ENCODE data around the gene PTPRF.

Gene PTPRF

DNA sequence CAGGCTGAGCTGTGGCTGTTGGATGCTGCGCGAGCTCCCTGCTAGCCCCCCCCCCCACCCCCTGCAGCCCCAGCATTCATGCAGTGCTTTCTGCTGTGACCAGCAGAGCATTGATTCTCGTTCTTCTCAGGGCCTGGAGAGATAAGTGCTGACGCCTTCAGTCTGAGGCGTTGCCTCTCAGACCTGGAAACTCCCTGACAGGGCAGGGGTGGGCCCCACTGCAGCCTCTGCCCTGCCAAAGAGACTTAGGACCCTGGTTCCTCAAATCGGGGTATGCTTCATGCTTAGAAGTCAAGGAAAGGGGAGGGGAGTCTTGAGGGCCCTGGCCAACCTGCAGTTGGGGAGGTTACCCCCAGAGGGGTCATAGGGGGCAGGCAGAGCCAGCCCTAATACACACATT, 38.5 kb downstream of the PTPRF start:
- TF ChIP-seq, protein P1, sequence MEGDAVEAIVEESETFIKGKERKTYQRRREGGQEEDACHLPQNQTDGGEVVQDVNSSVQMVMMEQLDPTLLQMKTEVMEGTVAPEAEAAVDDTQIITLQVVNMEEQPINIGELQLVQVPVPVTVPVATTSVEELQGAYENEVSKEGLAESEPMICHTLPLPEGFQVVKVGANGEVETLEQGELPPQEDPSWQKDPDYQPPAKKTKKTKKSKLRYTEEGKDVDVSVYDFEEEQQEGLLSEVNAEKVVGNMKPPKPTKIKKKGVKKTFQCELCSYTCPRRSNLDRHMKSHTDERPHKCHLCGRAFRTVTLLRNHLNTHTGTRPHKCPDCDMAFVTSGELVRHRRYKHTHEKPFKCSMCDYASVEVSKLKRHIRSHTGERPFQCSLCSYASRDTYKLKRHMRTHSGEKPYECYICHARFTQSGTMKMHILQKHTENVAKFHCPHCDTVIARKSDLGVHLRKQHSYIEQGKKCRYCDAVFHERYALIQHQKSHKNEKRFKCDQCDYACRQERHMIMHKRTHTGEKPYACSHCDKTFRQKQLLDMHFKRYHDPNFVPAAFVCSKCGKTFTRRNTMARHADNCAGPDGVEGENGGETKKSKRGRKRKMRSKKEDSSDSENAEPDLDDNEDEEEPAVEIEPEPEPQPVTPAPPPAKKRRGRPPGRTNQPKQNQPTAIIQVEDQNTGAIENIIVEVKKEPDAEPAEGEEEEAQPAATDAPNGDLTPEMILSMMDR (IDR thresholded peaks at IDR 0.05), result no peak
- no peak overlapping the region for H3K27ac ChIP-seq
- no peak for DNase-seq (ENCODE audit: low spot score)
- no peak overlapping the region for H3K4me3 ChIP-seq

DNA sequence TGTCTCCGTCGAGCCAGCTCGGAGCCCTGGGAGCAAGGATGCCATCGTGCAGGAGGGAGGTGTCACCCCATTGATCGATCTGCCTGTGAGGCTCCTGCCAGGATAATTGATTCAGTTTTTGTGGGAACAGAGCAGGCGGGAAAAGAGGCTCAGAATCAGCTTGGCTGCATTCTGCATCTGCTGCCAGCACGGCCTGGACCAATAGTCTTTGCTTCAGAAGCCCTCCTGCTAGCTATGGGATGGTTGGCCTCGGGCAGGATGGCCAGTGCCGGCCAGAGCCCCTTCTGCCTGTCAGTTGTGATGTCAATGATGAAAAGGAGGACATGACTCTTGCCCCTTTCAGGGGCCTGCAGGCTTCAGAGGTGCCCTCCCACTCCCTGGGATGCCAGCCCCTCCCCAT, 39.6 kb downstream of the PTPRF start:
- no peak for DNase-seq (ENCODE audit: low spot score)
- TF ChIP-seq, protein P1 (IDR thresholded peaks at IDR 0.05), result no peak
- Histone ChIP-seq H3K4me3 (no peak overlapping the region), H3K27ac (no peak overlapping the region)

DNA sequence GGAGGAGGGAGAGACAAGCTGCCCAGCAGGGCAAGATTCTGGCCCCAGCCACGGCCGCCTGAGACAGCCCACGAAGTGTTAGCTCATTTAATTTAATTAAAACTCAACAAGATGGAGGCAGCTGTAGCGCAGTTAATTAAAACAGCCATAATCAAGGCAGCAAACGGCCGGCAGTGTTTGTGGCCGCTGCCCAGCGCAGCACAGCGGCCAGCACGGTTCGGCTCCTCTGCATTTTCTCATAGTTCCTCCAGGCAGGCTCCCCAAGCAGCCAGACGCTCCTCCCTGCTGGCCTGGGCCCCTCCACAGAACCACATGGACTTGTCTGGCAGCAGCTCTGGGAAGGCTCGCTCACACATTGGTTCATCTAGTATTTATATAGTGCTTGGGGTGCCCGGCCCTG, 40.0 kb downstream of the PTPRF start:
- DNase-seq (ENCODE audit: low spot score), result no peak

DNA sequence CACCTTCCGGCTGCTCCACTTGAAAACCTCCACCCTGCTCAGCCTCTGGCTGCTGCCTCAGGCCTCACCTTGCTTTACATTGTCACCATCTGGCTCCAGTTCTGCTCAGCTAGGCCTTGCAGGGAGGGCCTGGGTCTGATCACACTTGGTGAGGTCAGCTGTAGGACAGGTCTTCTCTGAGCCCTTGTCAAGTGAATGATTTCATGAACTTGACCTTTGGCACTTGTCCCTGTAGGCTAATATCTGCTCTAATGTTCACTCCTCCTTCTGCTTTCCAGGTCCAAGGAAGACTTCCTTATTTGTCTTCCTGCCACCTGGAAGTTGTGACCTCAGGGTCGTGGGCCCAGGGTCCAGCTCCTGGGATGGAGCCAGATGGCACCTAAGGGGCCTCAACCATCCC, 41.4 kb downstream of the PTPRF start:
- H3K27ac ChIP-seq, result no peak overlapping the region
- no peak for DNase-seq (ENCODE audit: low spot score)
- no peak overlapping the region for H3K4me3 ChIP-seq
- TF ChIP-seq, protein P1 (IDR thresholded peaks at IDR 0.05), result no peak

More for the DNA sequence above, 40.0 kb downstream of the PTPRF start:
- H3K27ac ChIP-seq, result no peak overlapping the region
- TF ChIP-seq, protein P1 (IDR thresholded peaks at IDR 0.05), result no peak
- H3K4me3 ChIP-seq, result no peak overlapping the region

DNA sequence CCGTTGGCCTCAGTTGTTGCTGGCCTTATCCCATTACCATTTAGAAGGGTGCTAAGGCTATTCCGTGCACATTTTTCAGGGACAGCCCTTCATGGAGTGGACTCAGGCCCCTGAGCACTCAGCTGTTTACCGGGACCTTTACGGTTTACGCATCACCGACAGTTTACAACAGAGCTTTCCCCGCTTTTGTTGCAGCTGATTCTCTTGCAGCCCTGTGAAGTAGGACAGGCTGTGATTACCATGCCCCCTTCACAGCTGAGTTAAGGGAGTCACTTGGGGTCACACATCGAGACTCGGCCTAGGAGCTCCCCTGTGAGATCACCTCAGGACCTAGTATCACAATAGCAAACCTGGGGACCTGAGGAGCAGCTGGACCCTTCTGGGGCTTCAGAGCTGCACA, 41.9 kb downstream of the PTPRF start:
- no peak overlapping the region for H3K4me3 ChIP-seq
- no peak overlapping the region for H3K27ac ChIP-seq
- no peak for DNase-seq (ENCODE audit: low spot score)
- TF ChIP-seq, protein P1 (IDR thresholded peaks at IDR 0.05), result no peak

DNA sequence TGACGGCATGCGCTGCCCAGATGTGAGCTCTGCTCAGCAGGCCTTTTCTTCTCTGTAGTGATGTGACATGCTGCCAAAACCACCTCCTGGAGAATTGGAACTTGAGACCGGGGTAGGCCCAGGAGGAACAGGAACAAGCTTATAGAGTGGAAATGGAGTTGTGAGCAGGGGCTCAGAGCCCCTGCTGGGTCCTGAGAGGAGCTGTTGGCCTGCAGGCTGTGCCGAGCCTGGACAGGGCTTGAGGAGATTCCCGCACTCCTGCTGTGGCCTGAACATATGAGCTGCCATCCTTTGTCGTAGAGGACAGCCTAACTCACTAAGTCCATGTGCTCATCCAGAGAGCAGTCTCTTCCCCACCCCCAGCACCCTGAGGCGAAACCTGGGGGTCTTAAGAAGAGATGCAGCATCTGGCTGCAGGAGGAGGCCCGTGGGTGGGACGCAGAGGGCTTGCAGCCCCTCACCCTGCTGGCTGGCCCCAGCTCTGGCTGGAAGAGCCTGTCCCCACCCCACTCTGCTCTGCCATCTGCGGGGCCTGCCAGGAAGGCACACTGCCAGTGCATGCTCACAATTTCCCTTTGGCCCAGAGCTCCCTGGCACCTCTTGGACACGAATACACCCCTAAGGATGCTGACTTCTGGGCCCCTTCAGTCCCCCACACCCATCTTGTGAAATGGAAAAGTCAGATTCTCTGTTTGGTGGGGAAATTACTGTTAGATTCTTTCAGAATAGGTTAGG, 42.5 kb downstream of the PTPRF start:
- DNase-seq (ENCODE audit: low spot score), result no peak
- no peak overlapping the region for H3K27ac ChIP-seq
- TF ChIP-seq, protein P1 (IDR thresholded peaks at IDR 0.05), result no peak
- H3K4me3 ChIP-seq, result no peak overlapping the region

DNA sequence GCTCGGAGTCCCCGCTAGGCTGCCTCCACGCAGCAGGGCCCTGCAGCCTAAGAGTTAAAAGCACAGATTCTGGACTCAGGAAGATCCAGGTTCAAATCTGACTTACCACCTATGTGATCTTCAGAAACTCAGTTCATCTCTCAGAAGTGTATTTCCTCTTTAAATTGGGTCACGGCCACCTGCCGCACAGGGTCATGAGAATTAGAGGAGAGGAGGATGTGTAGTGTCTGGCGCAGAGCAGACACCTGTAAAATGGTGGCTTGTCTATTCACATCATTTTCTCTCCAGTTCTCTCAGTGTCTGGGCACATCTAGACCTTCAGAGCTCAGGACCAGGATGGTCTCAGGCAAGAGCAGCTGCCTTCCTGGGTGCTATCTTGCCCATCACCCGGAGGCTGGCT, 45.8 kb downstream of the PTPRF start:
- Histone ChIP-seq H3K27ac (no peak overlapping the region), H3K4me3 (no peak overlapping the region)
- TF ChIP-seq, protein P1 (IDR thresholded peaks at IDR 0.05), result no peak
- no peak for DNase-seq (ENCODE audit: low spot score)

Measured in coronary artery (tissue), 2 donors.